GM23248 (cell line): ENCODE measurements around the gene ANKRD65. TPM values are rescaled to one million over a fixed set of nuclear protein-coding genes. Genes with fewer than 3 reads are reported as not detected.

Experiments
- DNase-seq: peaks from one replicate; pipeline ENCODE4 v3.0.0-alpha.2; 2015
- H2AFZ ChIP-seq: fragments of 200-600 bp; sonication (generic); 2 replicates; pipeline ENCODE4 v1.6.1; 2016; ENCODE audit warnings: antibody characterized with exemption
- H3F3A ChIP-seq: fragments of 200-600 bp; sonication (generic); 2 replicates; pipeline ENCODE4 v1.6.1; 2016; ENCODE audit warnings: mild to moderate bottlenecking, antibody characterized with exemption, mixed run types; ENCODE audit not compliant: insufficient read depth
- H3K27ac ChIP-seq: fragments of 200-600 bp; sonication (generic); 2 replicates; pipeline ENCODE4 v1.5.1; 2016; ENCODE audit warnings: mild to moderate bottlenecking
- H3K27me3 ChIP-seq: fragments of 200-600 bp; sonication (generic); replicated peaks from 2 replicates; pipeline ENCODE4 v1.6.1; 2016; ENCODE audit warnings: mild to moderate bottlenecking; ENCODE audit not compliant: insufficient read depth
- H3K36me3 ChIP-seq: fragments of 200-600 bp; sonication (generic); 2 replicates; pipeline ENCODE4 v1.6.1; 2016; ENCODE audit warnings: low read depth, mild to moderate bottlenecking
- H3K4me1 ChIP-seq: fragments of 200-600 bp; sonication (generic); 2 replicates; pipeline ENCODE4 v1.6.1; 2016; ENCODE audit warnings: mild to moderate bottlenecking; ENCODE audit not compliant: insufficient read depth
- H3K4me2 ChIP-seq: fragments of 200-600 bp; sonication (generic); one replicate; pipeline ENCODE4 v1.6.1; 2016; ENCODE audit warnings: mild to moderate bottlenecking; ENCODE audit not compliant: unreplicated experiment
- H3K4me3 ChIP-seq: fragments of 200-600 bp; sonication (generic); 2 replicates; pipeline ENCODE4 v1.5.1; 2016; ENCODE audit warnings: mild to moderate bottlenecking
- H3K79me2 ChIP-seq: fragments of 200-600 bp; sonication (generic); 2 replicates; pipeline ENCODE4 v1.6.1; 2016; ENCODE audit warnings: mild to moderate bottlenecking; ENCODE audit not compliant: insufficient read depth
- H3K9ac ChIP-seq: fragments of 200-600 bp; sonication (generic); 2 replicates; pipeline ENCODE4 v1.6.1; 2016; ENCODE audit warnings: mild to moderate bottlenecking
- H3K9me2 ChIP-seq: fragments of 200-600 bp; sonication (generic); 2 replicates; pipeline ENCODE4 v1.6.1; 2016; ENCODE audit warnings: mixed run types, mild to moderate bottlenecking, moderate library complexity; ENCODE audit not compliant: insufficient read depth
- H3K9me3 ChIP-seq: fragments of 200-600 bp; sonication (generic); one replicate; pipeline ENCODE4 v1.6.1; 2017; ENCODE audit warnings: low read depth
- H4K20me1 ChIP-seq: fragments of 200-600 bp; sonication (generic); 2 replicates; pipeline ENCODE4 v1.6.0; 2016; ENCODE audit not compliant: insufficient read depth
- EZH2 ChIP-seq: fragments of 200-600 bp; sonication (generic); IDR thresholded peaks from 2 replicates; pipeline ENCODE4 v1.6.1; 2018; ENCODE audit warnings: antibody characterized with exemption, mild to moderate bottlenecking; ENCODE audit not compliant: insufficient read depth, poor library complexity, severe bottlenecking
- EZH2phosphoT487 ChIP-seq: fragments of 200-600 bp; sonication (generic); IDR thresholded peaks from 2 replicates; pipeline ENCODE4 v1.6.1; 2018; ENCODE audit warnings: antibody characterized with exemption, moderate library complexity, mild to moderate bottlenecking, low read depth; ENCODE audit not compliant: insufficient read depth
- WGBS, 2 experiments: methylation state at CpG; one replicate each; pipeline ENCODE4 v1.1.6; 2015 to 2017; ENCODE audit warnings: low lambda C conversion rate in 2 of 2, low coverage in 1 of 2; ENCODE audit errors: missing lambda C conversion rate in 2 of 2; 5-methylcytosine and 5-hydroxymethylcytosine counted together
- in situ Hi-C: fragments of 300-500 bp; cut with MboI; formaldehyde crosslinking; loops from 2 replicates; pipeline ENCODE4 v1.15.0; 2020
- polyA plus RNA-seq: library from polyadenylated mRNA; unstranded; fragments of >200 nt; fragmentation: Nextera tagmentation; extraction: Ambion mirVana; gene quantifications from 2 replicates; pipeline ENCODE4 v1.2.1, GENCODE V29; 2016
- total RNA-seq: library from RNA; depleted of rRNA; stranded (reverse); fragments of >200 nt; shearing (Covaris generic); gene quantifications from 2 replicates; pipeline ENCODE4 v1.2.3, GENCODE V29; 2014

The ANKRD65 gene
- total and polyA plus RNA-seq, 2 experiments from 2014 or later, result 0.44 to 0.97 TPM

DNA sequence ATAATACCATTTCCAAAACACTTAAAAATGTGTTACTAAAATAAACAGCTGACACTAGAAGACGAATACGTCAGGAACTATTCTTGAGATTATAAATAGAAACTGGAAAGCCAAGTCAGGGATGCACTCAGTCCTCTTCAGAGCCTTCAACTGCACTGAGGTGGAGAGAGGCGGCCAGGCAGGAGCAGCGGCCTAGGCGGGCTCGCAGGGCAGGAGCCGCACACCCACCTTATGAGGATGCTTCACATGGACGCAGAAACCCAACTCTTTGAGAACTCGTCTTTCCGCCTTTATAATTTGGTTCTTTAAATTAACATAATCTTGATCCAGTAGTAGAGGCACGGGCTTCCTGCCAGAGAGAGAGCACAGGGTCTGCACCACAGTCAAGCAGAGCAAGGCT is 25.9 kb downstream of the ANKRD65 start:
- Histone ChIP-seq H3K36me3 (peaks cover 60% of the 10 kb centered on the region), H2AFZ (no peak overlapping the region), H3K4me1 (peaks cover 4% of the 10 kb centered on the region; the same call in 1 of the 2 replicates), H3K4me2 (no peak overlapping the region), H3F3A (peaks cover 12% of the 10 kb centered on the region; the same call in 1 of the 2 replicates), H3K27me3 (no peaks in the 10 kb centered on the region), H3K9ac (no peak overlapping the region), H3K79me2 (peaks cover 98% of the 10 kb centered on the region), H4K20me1 (no peaks in the 10 kb centered on the region), H3K9me3 (no peaks in the 10 kb centered on the region), H3K4me3 (no peak overlapping the region), H3K27ac (no peak overlapping the region), H3K9me2 (no peaks in the 10 kb centered on the region)
- in situ Hi-C loops, result no loop called here
- 89% methylated on average over 11 of the region's 11 CpGs for WGBS, 2 experiments
- no peak for DNase-seq
- no peak for TF ChIP-seq EZH2phosphoT487

DNA sequence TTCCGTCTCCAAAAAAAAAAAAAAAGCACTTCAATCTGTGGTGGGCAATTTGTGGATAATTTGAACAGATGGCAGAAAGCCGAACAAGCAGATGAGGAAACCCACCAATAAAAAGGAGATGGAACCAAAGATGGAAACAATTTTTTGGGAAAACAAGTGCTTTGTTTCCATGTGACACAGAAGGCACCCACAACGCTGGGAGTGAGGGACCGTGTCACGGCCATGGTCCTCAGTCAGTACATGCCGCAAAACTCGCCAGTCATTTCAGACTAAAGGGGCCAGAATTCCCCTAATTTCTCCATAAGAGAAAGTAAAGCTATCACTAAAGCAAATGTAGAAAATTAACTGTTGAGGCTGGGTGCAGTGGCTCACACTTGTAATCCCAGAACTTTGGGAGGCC is 27.0 kb downstream of the ANKRD65 start:
- no peaks in the 10 kb centered on the region for H3K9me3 ChIP-seq
- no peaks in the 10 kb centered on the region for H3K9me2 ChIP-seq
- TF ChIP-seq EZH2phosphoT487, result no peak
- TF ChIP-seq EZH2, result no peak
- no peak overlapping the region for H2AFZ ChIP-seq
- no peaks in the 10 kb centered on the region for H4K20me1 ChIP-seq
- peaks cover 100% of the 10 kb centered on the region for H3K79me2 ChIP-seq
- H3K27ac ChIP-seq, result no peak overlapping the region
- no peaks in the 10 kb centered on the region for H3K27me3 ChIP-seq
- no peak overlapping the region for H3K4me3 ChIP-seq
- WGBS, 2 experiments, result 98 to 100% methylated on average over 7 of the region's 7 CpGs
- H3K4me2 ChIP-seq, result no peak overlapping the region
- no peak overlapping the region for H3K9ac ChIP-seq
- peaks cover 12% of the 10 kb centered on the region; the same call in 1 of the 2 replicates for H3F3A ChIP-seq
- H3K36me3 ChIP-seq, result peaks cover 71% of the 10 kb centered on the region
- H3K4me1 ChIP-seq, result peaks cover 4% of the 10 kb centered on the region; the same call in 1 of the 2 replicates
- in situ Hi-C loops, result no loop called here
- DNase-seq, result no peak

DNA sequence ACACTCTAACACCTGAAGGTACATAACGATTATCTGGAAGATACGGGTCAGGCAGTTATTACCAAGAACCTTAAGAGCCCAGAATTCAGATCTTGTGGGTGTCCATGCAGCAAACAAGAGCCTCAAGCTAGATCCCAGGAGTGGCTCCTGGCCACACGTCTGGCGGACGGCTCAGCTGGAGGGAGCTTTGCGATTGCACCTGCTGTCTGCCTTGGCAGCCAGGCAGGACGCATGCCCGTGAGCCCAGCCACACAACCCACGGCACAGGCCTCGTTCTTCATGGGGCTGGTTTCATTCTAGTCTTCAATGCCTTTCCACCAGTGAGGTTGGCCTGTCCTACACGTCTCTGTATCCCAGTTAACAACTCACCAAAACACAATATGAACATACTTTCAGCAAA is 27.6 kb downstream of the ANKRD65 start:
- no peaks in the 10 kb centered on the region for H4K20me1 ChIP-seq
- H3K4me2 ChIP-seq, result no peak overlapping the region
- no peak overlapping the region for H3K27ac ChIP-seq
- peaks cover 12% of the 10 kb centered on the region; the same call in 1 of the 2 replicates for H3F3A ChIP-seq
- H3K27me3 ChIP-seq, result no peaks in the 10 kb centered on the region
- H3K9ac ChIP-seq, result no peak overlapping the region
- no peaks in the 10 kb centered on the region for H3K9me2 ChIP-seq
- H3K9me3 ChIP-seq, result no peaks in the 10 kb centered on the region
- H2AFZ ChIP-seq, result no peak overlapping the region
- 96 to 97% methylated on average over 10 to 11 of the region's 11 CpGs for WGBS, 2 experiments
- no peak overlapping the region for H3K4me3 ChIP-seq
- in situ Hi-C loops, result no loop called here
- no peak for DNase-seq
- no peak for TF ChIP-seq EZH2phosphoT487
- no peak for TF ChIP-seq EZH2
- peaks cover 95% of the 10 kb centered on the region for H3K79me2 ChIP-seq
- peaks cover 4% of the 10 kb centered on the region; the same call in 1 of the 2 replicates for H3K4me1 ChIP-seq
- peaks cover 71% of the 10 kb centered on the region for H3K36me3 ChIP-seq

DNA sequence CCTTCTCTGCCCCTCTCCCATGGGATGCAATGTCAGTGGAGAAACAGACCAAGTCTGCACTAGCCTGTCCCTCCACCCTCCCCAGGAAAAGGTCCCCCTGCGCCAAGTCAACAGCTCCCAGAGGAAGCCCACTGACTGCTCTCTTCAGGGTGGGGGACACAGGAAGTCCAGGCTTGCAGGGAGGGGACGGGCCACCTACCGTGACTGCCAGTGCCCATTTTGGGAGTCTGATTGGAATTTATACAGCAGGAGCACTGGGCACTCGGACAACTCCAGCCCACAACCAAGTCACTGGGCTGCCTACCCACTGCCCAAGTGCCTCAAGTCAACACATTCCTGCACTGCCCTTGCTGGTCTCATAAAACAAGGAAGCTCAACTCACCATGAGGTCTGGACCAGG is 28.1 kb downstream of the ANKRD65 start:
- H3K4me1 ChIP-seq, result peaks cover 4% of the 10 kb centered on the region; the same call in 1 of the 2 replicates

DNA sequence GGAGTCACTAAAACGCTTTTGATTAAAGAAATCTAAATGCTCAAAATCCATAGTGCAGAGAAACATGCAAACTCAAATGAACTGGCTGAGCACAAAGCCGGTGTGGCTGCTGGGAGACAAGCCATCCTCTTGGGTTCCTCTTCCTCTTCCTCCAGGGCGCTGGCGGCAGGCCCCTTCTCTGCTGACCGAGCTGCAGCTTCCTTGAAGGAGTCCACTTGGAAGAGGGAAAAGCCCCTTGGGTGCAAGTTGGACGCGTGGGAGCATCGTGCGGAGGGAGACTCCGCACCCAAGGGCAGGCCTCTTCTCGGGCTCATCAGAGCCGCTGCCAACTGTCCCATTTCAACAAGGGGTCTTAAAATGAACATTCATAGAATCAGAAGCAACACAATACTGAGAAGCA is 29.9 kb downstream of the ANKRD65 start:
- Histone ChIP-seq H3K9ac (no peak overlapping the region), H3K27me3 (no peaks in the 10 kb centered on the region), H3K36me3 (peaks cover 78% of the 10 kb centered on the region), H3K4me1 (no peaks in the 10 kb centered on the region), H2AFZ (no peak overlapping the region), H3K79me2 (peaks cover 89% of the 10 kb centered on the region), H4K20me1 (no peaks in the 10 kb centered on the region), H3K4me3 (no peak overlapping the region), H3F3A (no peaks in the 10 kb centered on the region), H3K27ac (no peak overlapping the region), H3K9me3 (no peaks in the 10 kb centered on the region), H3K9me2 (no peaks in the 10 kb centered on the region), H3K4me2 (no peak overlapping the region)
- DNase-seq, result no peak
- TF ChIP-seq EZH2 (no peak), EZH2phosphoT487 (no peak)
- in situ Hi-C loops, result no loop called here
- 83 to 87% methylated on average over 12 of the region's 12 CpGs for WGBS, 2 experiments

More for the DNA sequence above, 28.1 kb downstream of the ANKRD65 start:
- Histone ChIP-seq H2AFZ (no peak overlapping the region), H3K79me2 (peaks cover 93% of the 10 kb centered on the region), H3K4me2 (no peak overlapping the region), H4K20me1 (no peaks in the 10 kb centered on the region), H3K27ac (no peak overlapping the region), H3K4me3 (no peak overlapping the region), H3K36me3 (peaks cover 71% of the 10 kb centered on the region), H3K9ac (no peak overlapping the region), H3K9me3 (no peaks in the 10 kb centered on the region), H3K27me3 (no peaks in the 10 kb centered on the region), H3K9me2 (no peaks in the 10 kb centered on the region), H3F3A (peaks cover 8% of the 10 kb centered on the region; the same call in 1 of the 2 replicates)
- DNase-seq, result no peak
- in situ Hi-C loops, result no loop called here
- 86 to 95% methylated on average over 4 of the region's 4 CpGs for WGBS, 2 experiments
- no peak for TF ChIP-seq EZH2phosphoT487
- no peak for TF ChIP-seq EZH2
